GM18505 (cell line): ENCODE measurements around the gene GIGYF2.

Experiments
- ATAC-seq: cut with Tn5 transposase; IDR thresholded peaks from one replicate; pipeline ENCODE4 v1.9.1; 2021; ENCODE audit not compliant: unreplicated experiment
- POLR2A ChIP-seq: IDR thresholded peaks from 4 replicates; pipeline ENCODE4 v1.6.1; 2011; ENCODE audit warnings: borderline replicate concordance; ENCODE audit not compliant: insufficient read depth, insufficient read length; ENCODE audit errors: extremely low read depth

The GIGYF2 gene

DNA sequence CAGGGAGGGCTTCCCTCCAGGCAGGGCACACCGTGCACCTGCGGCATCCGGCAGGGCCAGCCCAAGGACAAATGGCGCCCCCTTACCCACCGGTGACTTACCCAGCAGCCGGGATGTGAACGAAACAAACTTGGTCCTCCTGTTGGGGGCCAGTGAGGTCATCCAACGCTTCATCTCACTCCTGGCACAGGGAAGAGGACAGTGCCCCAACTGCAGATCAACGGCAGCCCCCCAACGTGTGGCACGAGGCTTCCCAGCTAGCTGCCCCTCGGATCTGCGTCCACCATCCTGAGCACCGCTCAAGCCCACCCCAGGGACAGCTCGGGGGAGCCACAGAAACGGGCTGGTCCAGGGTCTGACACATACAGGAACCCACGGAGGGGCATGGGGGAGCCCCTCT is 185.0 kb downstream of the GIGYF2 start:
- no peak for ATAC-seq
- no peak for TF ChIP-seq POLR2A

DNA sequence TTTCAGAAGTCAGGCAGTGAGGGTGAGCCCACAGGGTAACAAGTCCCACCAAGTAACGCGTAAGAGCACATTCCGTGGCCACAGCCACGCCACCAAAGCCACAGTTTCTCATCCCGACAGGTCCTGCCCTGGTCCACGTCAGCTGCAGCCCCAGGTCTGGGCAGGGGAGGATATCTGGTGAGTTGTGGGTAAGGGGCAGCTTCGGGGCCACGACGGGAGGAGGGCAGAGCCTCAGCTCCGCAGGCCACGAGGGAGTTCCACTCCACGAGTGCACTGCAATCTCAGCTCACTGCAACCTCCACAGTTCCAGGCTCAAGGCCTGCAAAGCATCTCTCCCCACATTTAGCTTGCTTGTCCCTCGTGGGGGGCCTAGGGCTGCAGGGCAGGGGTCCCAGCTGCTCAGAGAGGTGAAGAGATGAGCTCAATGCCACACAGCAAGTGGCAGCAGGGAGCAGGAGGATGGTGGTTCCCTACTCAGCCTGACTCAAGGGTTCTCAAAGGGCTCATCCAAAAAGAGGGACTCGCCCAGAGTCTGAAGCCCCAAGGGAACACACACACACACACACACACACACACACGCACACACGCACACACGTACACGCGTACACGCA is 185.5 kb downstream of the GIGYF2 start:
- TF ChIP-seq POLR2A, result no peak
- ATAC-seq, result no peak

DNA sequence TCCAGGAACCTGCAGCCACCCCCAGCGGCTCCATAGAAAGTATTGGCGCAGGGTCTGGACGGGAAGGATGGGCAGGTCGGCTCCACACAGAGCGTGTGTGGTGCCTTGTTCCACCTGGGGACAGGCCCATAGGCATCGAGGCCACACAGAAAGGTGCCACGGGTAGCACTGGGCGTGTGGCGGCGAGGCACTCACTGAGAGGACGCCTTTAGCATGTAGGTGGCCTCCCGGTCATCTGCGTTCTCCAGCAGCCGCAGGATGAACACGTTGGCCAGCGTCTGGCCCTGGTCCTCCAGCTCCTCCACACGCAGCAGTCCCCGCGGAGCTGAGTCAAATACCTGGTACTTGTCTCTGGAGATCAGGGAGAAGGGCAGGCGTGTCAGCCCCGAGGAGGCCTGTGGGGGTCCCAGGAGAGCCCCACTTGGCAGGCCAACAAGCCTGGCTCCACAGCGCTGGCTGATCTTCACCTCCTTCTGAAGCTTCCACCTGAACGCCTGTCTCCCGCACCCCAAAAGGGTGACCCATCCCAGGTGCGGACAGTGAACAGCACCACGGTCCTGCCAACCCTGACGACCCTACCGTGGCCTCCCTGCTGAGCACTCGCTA is 186.1 kb downstream of the GIGYF2 start:
- ATAC-seq, result no peak
- TF ChIP-seq POLR2A, result no peak

DNA sequence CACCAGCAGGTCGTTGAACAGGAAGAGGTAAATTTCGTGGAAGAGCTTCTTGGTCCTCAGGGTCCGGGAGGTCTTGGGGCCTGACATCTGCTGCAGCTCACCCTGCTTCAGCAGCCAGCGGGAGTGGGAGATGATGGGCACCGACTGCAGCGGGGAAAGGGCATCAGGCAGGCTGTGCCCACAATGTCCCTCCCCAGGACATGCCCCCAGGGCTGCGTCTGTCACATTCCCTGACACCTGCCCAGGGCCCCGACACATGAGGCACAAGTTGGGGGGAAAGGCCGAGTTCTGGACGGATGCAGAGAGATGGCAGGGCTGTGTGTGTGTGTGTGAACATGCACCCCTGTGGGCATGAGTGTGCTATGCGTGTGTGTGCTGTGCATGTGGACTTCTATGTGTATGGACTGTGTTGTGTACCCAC is 186.9 kb downstream of the GIGYF2 start:
- no peak for ATAC-seq
- no peak for TF ChIP-seq POLR2A

DNA sequence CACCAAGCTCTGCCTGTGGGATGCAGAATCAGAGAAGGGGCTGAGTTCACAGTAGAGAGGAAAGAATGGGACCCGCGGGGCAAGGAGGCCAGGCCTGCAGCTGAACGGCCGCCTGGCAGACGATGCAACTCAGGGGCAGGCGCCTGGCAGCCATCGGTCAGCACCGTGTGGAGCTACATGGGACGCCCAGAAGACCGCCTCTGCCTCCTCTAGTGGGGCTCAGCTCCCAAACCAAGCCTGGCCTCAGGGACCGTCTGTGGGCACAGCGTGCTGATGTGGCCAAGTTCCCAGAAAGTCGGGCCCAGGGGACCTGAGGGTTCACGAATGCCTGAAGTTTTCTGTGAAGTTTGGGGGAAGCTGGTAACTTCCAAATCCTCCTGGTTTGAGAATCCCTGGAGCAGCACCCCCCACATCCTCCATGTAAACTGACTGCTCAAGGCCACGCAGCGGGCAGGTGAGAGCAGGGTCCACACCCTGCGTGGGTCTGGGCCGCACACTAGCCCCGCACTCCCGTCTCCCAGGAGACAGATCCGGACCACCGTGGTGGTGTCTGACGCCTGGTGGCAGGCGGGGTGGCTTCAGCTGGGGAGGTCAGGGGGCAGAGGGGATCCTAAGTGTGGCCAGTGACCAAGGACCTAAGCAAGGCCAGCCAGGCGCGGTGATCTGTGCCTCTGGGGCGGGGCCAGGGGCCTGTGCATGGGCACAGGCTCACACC is 187.6 kb downstream of the GIGYF2 start:
- no peak for ATAC-seq

DNA sequence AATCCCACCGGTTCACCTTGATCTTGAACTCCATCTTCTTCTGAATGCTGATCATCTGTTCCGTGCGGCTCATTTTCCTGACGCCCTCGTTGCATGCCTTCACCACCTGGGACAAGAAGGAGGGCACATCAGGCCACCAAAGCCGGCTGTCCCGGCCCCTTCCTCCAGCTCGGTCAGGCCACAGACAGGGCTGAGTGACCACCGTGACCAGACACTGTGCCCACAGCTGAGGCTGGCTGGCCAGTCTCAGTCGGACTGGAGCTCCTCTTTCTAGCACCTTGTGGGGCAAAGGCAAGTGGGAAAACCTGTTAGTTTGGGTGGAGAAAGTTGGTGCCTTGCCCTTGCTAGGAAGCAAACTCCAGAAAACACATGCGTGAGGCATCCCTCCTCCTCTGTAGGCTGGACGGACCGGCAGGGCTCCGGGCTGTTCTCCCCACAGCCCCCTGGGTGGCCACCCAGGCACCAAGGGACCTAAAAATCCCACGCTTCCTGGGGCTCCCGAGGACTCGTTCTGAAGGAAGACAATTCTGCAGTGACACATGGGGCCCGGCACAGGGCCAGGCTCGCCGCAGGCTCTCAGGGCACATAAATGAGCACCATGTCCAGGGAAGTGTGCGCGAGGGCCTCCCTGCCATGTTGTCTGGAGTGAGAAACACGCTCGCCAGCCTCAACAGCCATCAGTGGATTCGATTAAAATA is 188.3 kb downstream of the GIGYF2 start:
- ATAC-seq, result no peak
- TF ChIP-seq POLR2A, result no peak

More for the DNA sequence above, 187.6 kb downstream of the GIGYF2 start:
- TF ChIP-seq POLR2A, result no peak

DNA sequence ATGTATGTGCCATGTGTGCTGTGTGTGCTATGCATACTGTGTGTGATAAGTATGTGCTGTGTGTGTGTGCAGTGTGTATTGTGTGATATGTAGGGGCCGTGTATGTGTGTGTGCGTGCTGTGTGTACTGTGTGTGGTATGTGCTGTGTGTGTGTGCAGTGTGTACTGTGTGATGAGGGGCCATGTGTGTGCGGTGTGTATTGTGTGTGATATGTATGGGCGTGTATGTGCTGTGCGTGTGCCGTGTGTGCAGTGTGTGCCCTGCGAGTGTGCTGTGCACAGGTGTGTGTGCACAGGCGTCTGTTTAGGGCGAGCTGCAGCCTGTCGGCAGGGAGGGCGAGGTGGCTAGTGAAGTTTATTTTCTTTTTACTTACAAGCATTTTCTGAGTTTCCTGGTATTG is 189.0 kb downstream of the GIGYF2 start:
- TF ChIP-seq POLR2A, result no peak
- no peak for ATAC-seq

DNA sequence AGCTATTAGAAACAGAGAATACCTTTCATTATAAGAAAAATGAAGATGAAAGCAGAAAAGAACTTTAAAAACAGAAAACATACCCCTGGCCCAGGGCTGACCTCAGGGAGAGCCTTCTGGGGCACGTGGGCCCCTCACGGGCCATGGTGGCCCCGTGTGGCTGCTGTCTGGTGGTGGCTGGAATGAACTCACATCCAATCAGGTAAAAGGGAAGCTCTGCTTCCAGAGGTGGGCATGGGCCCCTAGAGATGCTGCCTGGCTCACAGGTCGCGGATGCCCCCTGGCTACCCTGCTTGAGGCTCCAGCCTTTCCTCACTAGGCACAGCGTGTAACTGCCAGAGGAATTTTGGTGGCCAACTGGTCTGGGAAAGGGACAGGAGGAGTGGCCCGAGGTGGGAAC is 189.5 kb downstream of the GIGYF2 start:
- no peak for ATAC-seq
- no peak for TF ChIP-seq POLR2A

DNA sequence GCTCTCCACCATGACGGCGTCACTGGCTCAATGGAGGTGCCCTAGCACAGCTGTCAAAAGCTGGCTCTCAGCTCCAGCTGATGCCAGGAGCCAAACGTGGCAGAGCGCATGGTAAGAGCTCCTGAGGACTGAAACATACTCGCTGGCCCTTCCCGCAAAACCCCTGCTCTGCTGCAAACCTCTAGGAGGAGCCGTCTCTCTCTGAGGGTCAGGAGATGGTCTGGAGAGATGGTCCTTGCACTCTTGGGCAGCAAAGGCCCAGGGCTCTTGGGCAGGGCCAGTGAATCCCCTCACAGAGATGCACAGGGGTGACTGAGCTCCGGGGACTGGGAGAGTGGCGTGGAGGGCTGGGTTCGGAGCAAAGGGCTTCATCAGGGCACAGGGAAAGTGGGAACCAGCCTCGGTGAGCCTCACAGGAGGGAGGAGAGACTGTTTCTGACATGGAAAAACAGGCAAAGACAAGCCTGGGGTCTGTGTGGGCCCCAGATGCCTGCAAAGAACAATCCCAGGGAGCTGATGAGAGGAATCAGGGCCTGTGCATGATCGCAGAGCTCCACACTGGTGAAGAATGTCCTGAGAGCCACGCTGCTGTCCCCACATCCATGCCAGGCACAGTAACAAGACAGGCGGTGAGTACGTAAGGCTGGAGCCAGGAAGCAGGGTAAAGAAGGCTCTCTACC is 190.2 kb downstream of the GIGYF2 start:
- ATAC-seq, result no peak
- TF ChIP-seq POLR2A, result no peak

DNA sequence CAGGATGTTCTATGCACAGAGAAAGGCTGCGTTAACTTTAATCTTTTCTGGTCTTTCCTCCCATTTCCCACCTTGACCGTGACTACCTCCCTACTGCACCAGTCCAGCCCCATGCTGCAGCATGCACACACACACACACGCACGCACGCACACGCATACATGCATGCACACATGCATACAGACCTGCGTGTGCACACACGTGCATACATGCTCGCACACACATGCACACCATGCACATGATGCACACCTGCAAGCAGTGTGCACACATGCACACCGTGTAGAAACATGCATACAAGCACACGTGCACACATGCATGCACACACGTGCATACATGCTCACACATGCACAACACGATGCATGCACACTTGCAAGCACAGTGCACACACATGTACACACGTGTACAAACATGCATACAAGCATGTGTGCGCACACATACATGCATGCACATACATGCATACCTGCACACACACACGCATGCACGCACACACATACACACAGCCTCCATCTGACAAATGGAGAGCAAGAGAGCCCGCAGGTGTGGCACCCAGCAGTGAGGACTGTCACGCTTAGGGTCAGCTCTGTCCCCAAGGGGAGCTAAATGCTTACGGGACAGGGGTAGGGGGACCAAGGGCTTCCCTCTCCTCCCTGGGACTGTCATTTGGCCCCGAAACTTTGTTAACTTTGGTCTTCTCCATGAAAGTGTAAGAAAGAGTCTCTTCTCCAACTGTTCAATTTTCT is 191.1 kb downstream of the GIGYF2 start:
- TF ChIP-seq POLR2A, result no peak
- no peak for ATAC-seq

DNA sequence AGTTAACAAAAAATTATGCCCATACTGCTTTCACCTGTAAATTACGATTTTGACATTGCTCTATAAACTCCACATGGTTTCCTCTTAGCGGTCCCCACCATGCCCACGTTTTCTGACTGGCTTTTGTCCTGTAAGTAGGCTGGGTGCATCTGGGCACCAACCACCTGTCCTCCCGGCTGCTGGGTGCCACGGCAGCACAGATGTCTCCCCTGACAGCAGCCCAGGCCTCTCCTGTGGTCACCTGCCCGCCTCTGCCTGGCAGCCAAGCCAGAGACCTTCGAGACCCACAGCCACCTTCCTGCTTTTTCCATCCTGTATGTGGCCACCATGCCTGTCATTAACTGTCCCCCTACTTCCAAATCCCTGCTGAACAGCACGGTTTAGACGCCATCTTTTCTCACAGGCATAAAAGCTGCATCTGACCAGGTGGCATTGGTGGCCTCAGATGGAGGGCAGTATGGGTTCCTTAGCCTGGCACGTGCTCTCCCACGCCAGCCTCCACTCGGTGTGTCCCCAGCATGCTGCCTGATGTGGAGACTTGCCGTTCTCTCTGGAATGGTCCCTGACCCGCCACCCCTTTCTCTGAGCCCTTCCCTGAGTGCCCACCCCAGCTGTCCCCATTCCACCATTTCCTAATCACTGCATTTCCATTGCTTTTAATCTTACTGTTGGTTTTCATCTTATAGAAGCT is 191.9 kb downstream of the GIGYF2 start:
- no peak for TF ChIP-seq POLR2A

DNA sequence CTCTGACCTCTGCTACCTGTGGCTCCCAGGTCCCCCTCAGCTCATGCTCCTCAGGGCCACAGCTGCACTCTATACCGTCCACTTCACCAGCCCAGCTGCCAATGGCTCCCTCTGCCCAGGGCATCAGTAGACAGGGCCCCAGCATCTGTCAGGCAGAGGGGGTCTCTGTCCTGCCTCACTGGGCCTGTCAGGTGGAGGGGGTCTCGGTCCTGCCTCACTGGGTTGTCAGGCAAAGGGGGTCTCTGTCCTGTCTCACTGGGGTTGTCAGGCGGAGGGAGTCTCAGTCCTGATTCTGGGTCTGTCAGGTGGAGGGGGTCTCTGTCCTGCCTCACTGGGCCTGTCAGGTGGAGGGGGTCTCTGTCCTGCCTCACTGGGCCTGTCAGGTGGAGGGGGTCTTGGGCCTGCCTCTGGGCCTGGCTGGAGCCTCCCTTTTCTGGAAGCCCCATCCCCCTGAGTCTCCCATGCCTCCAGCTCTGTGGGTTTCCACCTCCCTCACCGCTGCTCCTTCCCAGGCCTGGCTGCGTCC is 192.8 kb downstream of the GIGYF2 start:
- ATAC-seq, result no peak
- no peak for TF ChIP-seq POLR2A

More for the DNA sequence above, 191.9 kb downstream of the GIGYF2 start:
- no peak for ATAC-seq
